Type B pancreatic cell (in vitro differentiated cells): ENCODE results near the gene KLHL41. TPM values are rescaled to one million over a fixed set of nuclear protein-coding genes. Genes with fewer than 3 reads are reported as not detected.
"Not testable (repeated sequence)": the region's sequence is repeated elsewhere in the genome, so short reads cannot be mapped to it uniquely, and the experiment has no call there.

Experiments used
- DNase-seq: peaks from one replicate; pipeline ENCODE4 v3.0.0; 2021; ENCODE audit warnings: mixed read lengths; ENCODE audit not compliant: unreplicated experiment; ENCODE audit errors: extremely low spot score
- H3K27ac Mint-ChIP-seq: 2 replicates; pipeline ENCODE4 v1.8.0; 2021; ENCODE audit warnings: mild to moderate bottlenecking, mixed read lengths
- H3K27me3 Mint-ChIP-seq: 2 replicates; pipeline ENCODE4 v1.8.0; 2021; ENCODE audit warnings: mixed read lengths
- H3K36me3 Mint-ChIP-seq: 2 replicates; pipeline ENCODE4 v1.8.0; 2021; ENCODE audit warnings: mixed read lengths
- H3K4me1 Mint-ChIP-seq: one replicate; pipeline ENCODE4 v1.8.0; 2021; ENCODE audit warnings: mixed read lengths; ENCODE audit not compliant: unreplicated experiment
- H3K4me3 Mint-ChIP-seq: 2 replicates; pipeline ENCODE4 v1.8.0; 2021; ENCODE audit warnings: mild to moderate bottlenecking, mixed read lengths
- H3K9me3 Mint-ChIP-seq: 2 replicates; pipeline ENCODE4 v1.8.0; 2021; ENCODE audit warnings: mixed read lengths
- total RNA-seq: library from RNA; stranded (reverse); gene quantifications from 2 replicates; pipeline ENCODE4 v1.2.1, GENCODE V29; 2021; ENCODE audit warnings: low replicate concordance
- TF ChIP-seq, protein P1 (sequence below): fragments of 200-600 bp; sonication (generic); conservative IDR thresholded peaks from 2 replicates; pipeline ENCODE4 v1.5.0; 2021; ENCODE audit warnings: antibody characterized with exemption, mild to moderate bottlenecking

KLHL41 gene
- total RNA-seq, 1 donor from 2014 or later: 4.6 TPM

- Mint-ChIP-seq H3K9me3 (no peaks in the 10 kb centered on the region), H3K4me1 (no peaks in the 10 kb centered on the region), H3K36me3 (no peaks in the 10 kb centered on the region), H3K4me3 (no peak overlapping the region), H3K27me3 (no peaks in the 10 kb centered on the region), H3K27ac (no peak overlapping the region)
- no peak for DNase-seq
- TF ChIP-seq, protein P1, sequence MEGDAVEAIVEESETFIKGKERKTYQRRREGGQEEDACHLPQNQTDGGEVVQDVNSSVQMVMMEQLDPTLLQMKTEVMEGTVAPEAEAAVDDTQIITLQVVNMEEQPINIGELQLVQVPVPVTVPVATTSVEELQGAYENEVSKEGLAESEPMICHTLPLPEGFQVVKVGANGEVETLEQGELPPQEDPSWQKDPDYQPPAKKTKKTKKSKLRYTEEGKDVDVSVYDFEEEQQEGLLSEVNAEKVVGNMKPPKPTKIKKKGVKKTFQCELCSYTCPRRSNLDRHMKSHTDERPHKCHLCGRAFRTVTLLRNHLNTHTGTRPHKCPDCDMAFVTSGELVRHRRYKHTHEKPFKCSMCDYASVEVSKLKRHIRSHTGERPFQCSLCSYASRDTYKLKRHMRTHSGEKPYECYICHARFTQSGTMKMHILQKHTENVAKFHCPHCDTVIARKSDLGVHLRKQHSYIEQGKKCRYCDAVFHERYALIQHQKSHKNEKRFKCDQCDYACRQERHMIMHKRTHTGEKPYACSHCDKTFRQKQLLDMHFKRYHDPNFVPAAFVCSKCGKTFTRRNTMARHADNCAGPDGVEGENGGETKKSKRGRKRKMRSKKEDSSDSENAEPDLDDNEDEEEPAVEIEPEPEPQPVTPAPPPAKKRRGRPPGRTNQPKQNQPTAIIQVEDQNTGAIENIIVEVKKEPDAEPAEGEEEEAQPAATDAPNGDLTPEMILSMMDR: no peak
These were observed 11.4 kb downstream of the KLHL41 start for GRCh38 chr2:169520896-169521295.

- Mint-ChIP-seq H3K9me3 (no peaks in the 10 kb centered on the region), H3K27me3 (no peaks in the 10 kb centered on the region), H3K4me3 (no peak overlapping the region), H3K4me1 (no peaks in the 10 kb centered on the region), H3K27ac (no peak overlapping the region), H3K36me3 (peaks cover 1% of the 10 kb centered on the region)
- no peak for DNase-seq
- TF ChIP-seq, protein P1: no peak
These were observed 14.2 kb downstream of the KLHL41 start for GRCh38 chr2:169523681-169524080.

- no peak overlapping the region for H3K27ac Mint-ChIP-seq
- no peaks in the 10 kb centered on the region for H3K9me3 Mint-ChIP-seq
- peaks cover 4% of the 10 kb centered on the region for H3K36me3 Mint-ChIP-seq
- TF ChIP-seq, protein P1: no peak
- no peaks in the 10 kb centered on the region for H3K4me1 Mint-ChIP-seq
- no peak overlapping the region for H3K4me3 Mint-ChIP-seq
- DNase-seq: no peak
- no peaks in the 10 kb centered on the region for H3K27me3 Mint-ChIP-seq
These were observed 15.9 kb downstream of the KLHL41 start for GRCh38 chr2:169525434-169525833.

DNA sequence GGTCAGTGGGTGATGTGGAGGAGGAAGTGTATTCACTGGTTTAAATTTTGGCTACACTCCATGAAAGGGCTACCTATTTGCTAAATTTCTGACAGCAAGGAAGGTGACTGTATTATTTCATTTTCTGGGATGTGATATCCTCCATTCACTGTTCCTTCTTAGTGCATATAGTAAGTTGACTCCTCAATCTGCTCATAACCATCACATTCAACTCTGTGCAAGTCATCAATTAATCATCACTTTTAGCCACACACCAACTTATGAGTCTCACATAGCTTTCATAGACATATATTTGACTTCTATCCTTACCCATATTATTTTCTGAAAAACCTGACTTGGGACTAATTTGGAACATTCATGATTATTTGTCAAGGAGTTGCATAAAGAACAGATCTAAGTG lies 16.9 kb downstream of the KLHL41 start:
- Mint-ChIP-seq H3K27ac (no peak overlapping the region), H3K4me1 (no peaks in the 10 kb centered on the region), H3K9me3 (no peaks in the 10 kb centered on the region), H3K27me3 (no peaks in the 10 kb centered on the region), H3K4me3 (no peak overlapping the region), H3K36me3 (peaks cover 4% of the 10 kb centered on the region)
- TF ChIP-seq, protein P1: no peak
- no peak for DNase-seq

DNA sequence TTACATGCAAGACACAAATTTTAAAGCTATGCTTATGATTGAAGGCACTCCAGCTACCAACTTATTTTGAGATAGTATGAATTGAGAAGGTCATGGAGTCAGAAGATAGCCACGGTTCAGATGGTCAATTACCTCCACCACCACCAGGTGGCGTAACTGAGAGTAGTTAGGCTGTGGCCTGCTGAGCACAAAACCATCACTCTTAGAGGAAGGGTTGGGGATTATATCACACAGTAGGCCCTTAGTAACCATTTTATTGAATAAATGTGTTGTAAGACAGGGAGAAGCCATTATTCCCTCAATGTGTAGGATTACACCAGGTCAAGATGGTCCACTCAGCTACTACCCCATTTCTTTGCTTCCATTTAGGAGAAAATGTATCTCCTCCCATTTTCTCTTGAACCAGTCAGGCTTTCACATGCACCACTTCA lies 18.8 kb downstream of the KLHL41 start:
- Mint-ChIP-seq H3K4me1 (no peaks in the 10 kb centered on the region), H3K9me3 (no peaks in the 10 kb centered on the region), H3K36me3 (peaks cover 4% of the 10 kb centered on the region), H3K27me3 (no peaks in the 10 kb centered on the region), H3K27ac (no peak overlapping the region), H3K4me3 (no peak overlapping the region)
- TF ChIP-seq, protein P1: peak; percentile 91
- DNase-seq: no peak

DNA sequence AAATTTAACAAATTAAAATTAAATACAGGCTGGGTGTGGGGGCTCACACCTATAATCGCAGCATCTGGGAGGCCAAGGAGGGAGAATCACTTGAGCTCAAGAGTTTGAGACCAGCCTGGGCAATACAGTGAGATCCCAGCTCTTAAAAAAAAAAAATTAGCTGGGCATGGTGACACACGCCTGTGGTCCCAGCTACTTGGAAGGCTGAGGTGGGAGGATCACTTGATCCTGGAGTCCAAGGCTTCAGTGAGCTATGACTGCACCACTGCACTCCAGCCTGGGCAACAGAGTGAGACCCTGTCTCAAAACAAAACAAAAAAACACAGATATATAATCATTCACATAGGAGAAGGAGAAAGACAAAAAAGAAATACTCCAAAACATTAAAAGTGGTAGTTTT lies 30.0 kb downstream of the KLHL41 start:
- H3K27ac Mint-ChIP-seq, H3K4me1 Mint-ChIP-seq, H3K27me3 Mint-ChIP-seq, H3K9me3 Mint-ChIP-seq, DNase-seq, H3K4me3 Mint-ChIP-seq: not testable (repeated sequence)
- peaks cover 11% of the 10 kb centered on the region for H3K36me3 Mint-ChIP-seq
